Measurements from ENCODE around the gene SHB.

The SHB gene

GRCh38 chr9:37876376-37876775 is 192.7 kb downstream of the SHB start:
- no peak for DNase-seq

GRCh38 chr9:37873955-37874354 is 195.1 kb downstream of the SHB start:
- no peak for DNase-seq

GRCh38 chr9:37870799-37871176 is 198.2 kb downstream of the SHB start:
- DNase-seq, result no peak

- DNase-seq, result no peak
These were observed 198.8 kb downstream of the SHB start for GRCh38 chr9:37870081-37870798.

All from DMS79 treated with DMSO at 0.1 percent for 48 hours (cell line).